HG03060 (cell line): Measurements from ENCODE around the gene ADPRS.

Experiments used
- ATAC-seq: cut with Tn5 transposase; IDR thresholded peaks from one replicate; pipeline ENCODE4 v1.9.1; 2021; ENCODE audit warnings: low read depth, moderate number of reproducible peaks; ENCODE audit not compliant: unreplicated experiment

Gene ADPRS

GRCh38 chr1:36101546-36101945 lies 12.9 kb downstream of the ADPRS start:
- no peak for ATAC-seq

- no peak for ATAC-seq
Observed at GRCh38 chr1:36106269-36106668, 17.6 kb downstream of the ADPRS start.

GRCh38 chr1:36107394-36107793 lies 18.7 kb downstream of the ADPRS start:
- no peak for ATAC-seq

- no peak for ATAC-seq
Observed at GRCh38 chr1:36108314-36108713, 19.6 kb downstream of the ADPRS start.

GRCh38 chr1:36109041-36109679 lies 20.5 kb downstream of the ADPRS start:
- no peak for ATAC-seq

- ATAC-seq, result no peak
Observed at GRCh38 chr1:36111151-36111550, 22.5 kb downstream of the ADPRS start.

GRCh38 chr1:36112823-36113222 lies 24.1 kb downstream of the ADPRS start:
- no peak for ATAC-seq

- ATAC-seq, result no peak
Observed at GRCh38 chr1:36114371-36114770, 25.7 kb downstream of the ADPRS start.

- no peak for ATAC-seq
Observed at GRCh38 chr1:36115200-36115669, 26.5 kb downstream of the ADPRS start.

GRCh38 chr1:36115931-36116330 lies 27.2 kb downstream of the ADPRS start:
- ATAC-seq, result no peak

GRCh38 chr1:36116901-36117300 lies 28.2 kb downstream of the ADPRS start:
- ATAC-seq, result no peak

- no peak for ATAC-seq
Observed at GRCh38 chr1:36118447-36119204, 29.9 kb downstream of the ADPRS start.

- ATAC-seq, result no peak
Observed at GRCh38 chr1:36119456-36119855, 30.8 kb downstream of the ADPRS start.

GRCh38 chr1:36122062-36123030 lies 33.7 kb downstream of the ADPRS start:
- ATAC-seq, result no peak

GRCh38 chr1:36123356-36123755 lies 34.7 kb downstream of the ADPRS start:
- no peak for ATAC-seq

- ATAC-seq, result no peak
Observed at GRCh38 chr1:36124404-36125128, 35.9 kb downstream of the ADPRS start.

GRCh38 chr1:36125129-36125991 lies 36.7 kb downstream of the ADPRS start, which contains the start of gene COL8A2:
COL8A2 (minus strand) TSS chr1:36125222; CDS start chr1:36100242, 24,980 bp downstream.
- no peak for ATAC-seq

GRCh38 chr1:36126005-36126716 lies 37.5 kb downstream of the ADPRS start:
- ATAC-seq, result no peak
